Right atrium auricular region (tissue), 2 donors: ENCODE data around the gene PRKD1. TPM values are rescaled to one million over a fixed set of nuclear protein-coding genes. Genes with fewer than 3 reads are reported as not detected.

ENCODE experiments used
- DNase-seq: peaks from one replicate; pipeline ENCODE4 v3.0.0-alpha.2; 2019; ENCODE audit warnings: low spot score
- H3K27ac ChIP-seq, 2 donors: fragments of 200-600 bp; sonication (generic); 1 replicate in 1 of 2; 2 replicates in 1 of 2; pipeline ENCODE4 v1.5.1; 2016 to 2019
- H3K27me3 ChIP-seq, 2 donors: fragments of 200-600 bp; sonication (generic); one replicate each; pipeline versions ENCODE4 v1.5.1 to v1.6.0; 2017 to 2019
- H3K36me3 ChIP-seq: fragments of 200-600 bp; sonication (generic); one replicate; pipeline ENCODE4 v1.5.1; 2016
- H3K4me1 ChIP-seq, 2 donors: fragments of 200-600 bp; sonication (generic); one replicate each; pipeline versions ENCODE4 v1.5.1 to v1.6.0; 2017 to 2019
- H3K4me3 ChIP-seq, 2 donors: fragments of 200-600 bp; sonication (generic); 1 replicate in 1 of 2; 2 replicates in 1 of 2; pipeline ENCODE4 v1.5.1; 2017 to 2019; ENCODE audit warnings: mild to moderate bottlenecking in 1 of 2, moderate library complexity in 1 of 2
- H3K9me3 ChIP-seq, 2 donors: fragments of 200-600 bp; sonication (generic); one replicate each; pipeline ENCODE4 v1.5.1; 2019
- CTCF ChIP-seq, 2 donors: fragments of 200-600 bp; sonication (generic); IDR thresholded peaks; one replicate each; pipeline ENCODE4 v1.5.1; 2019; ENCODE audit warnings: antibody characterized with exemption in 2 of 2
- total RNA-seq, 2 donors: library from RNA; depleted of rRNA; stranded (reverse); fragments of >200 nt; gene quantifications; one replicate each; pipeline ENCODE4 v1.1.0, GENCODE V29; 2016

Gene PRKD1
- total RNA-seq, 2 donors from 2014 or later: 4.3 to 7.5 TPM

GRCh38 chr14:29806124-29806517, 121.5 kb downstream of the PRKD1 start:
- Histone ChIP-seq H3K36me3 (no peaks in the 10 kb centered on the region), H3K27ac (peak overlapping the region in 1 of 2 donors; percentile 45), H3K4me1 (peaks cover 0 to 16% of the 10 kb centered on the region in 2 donors), H3K9me3 (no peaks in the 10 kb centered on the region), H3K27me3 (no peaks in the 10 kb centered on the region), H3K4me3 (no peak overlapping the region)
- no peak for TF ChIP-seq CTCF (IDR thresholded peaks at IDR 0.05)
- no peak for DNase-seq

DNA sequence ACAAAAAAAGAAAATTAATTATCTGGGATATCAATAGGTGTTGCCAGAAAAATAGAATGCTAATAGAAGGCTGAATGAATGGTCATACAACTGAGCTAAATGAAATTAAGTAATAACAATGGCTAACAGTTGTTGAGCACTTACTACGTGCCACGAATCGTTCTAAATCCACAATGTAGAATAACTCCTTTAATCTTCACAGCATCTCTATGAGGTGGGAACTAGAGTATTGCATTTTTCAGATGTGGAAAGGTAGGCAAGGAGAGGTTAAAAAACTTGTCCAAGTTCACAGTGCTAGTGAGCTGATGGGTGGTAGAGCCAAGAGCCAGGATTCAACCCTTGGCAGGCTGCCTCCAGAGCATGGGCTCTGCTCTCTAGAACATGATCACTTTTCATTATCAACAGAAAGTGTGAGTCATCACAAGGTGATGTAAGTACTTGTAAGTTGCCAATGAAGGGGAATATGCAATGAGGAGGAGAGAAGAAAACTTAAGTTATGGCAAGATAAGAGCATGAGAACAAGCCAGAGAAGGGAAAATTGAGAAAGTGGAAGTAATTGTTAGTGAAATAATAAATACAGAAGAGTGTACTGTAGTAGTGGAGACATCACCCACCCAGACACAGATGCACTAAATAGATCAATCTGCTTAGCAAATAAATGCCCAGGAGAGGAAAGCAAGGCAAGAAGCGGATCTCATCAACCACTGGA, 122.1 kb downstream of the PRKD1 start:
- Histone ChIP-seq H3K4me3 (no peak overlapping the region), H3K27me3 (no peaks in the 10 kb centered on the region), H3K4me1 (peaks cover 0 to 13% of the 10 kb centered on the region in 2 donors), H3K9me3 (no peaks in the 10 kb centered on the region), H3K36me3 (no peaks in the 10 kb centered on the region), H3K27ac (peak overlapping the region in 1 of 2 donors; percentile 45)
- DNase-seq: peak; percentile 81
- no peak for TF ChIP-seq CTCF (IDR thresholded peaks at IDR 0.05)

DNA sequence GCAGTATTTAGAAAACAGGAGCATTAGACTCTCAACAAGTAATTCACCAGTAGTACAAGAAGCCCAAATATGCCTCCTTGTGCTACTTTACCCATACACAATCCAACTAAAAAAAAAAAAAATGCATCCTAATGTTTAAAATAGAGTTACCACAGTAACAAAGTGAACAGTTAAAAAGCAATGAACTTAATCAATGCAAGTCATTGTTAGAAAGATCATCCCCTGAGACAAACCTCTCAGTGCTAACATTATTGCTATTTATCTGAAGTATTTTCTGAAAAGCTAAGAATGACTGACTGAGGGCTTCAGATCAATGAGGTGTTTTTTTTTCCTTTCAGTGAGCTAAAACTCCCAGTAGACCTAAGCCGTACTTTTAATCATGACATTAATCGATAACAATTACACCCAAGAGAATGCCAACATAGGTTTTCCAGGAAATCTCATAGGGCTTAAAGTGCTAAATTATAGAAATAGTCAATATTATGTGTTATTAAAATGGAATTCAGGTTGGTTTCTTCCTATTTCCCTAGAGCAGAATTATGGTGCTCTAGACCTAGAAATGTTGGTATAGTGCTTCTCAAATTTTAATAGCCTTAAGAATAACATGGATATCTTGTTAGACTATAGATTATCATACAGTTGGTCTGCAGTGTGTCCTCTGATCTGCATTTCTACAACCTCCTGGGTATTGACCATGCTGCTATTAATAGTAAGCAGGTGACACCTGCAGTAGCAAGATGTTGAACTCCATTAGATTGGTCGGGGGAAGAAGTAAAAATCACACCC, 123.0 kb downstream of the PRKD1 start:
- peaks cover 0 to 6% of the 10 kb centered on the region in 2 donors for H3K4me1 ChIP-seq
- no peak for DNase-seq
- no peak overlapping the region for H3K4me3 ChIP-seq
- H3K36me3 ChIP-seq: no peaks in the 10 kb centered on the region
- no peaks in the 10 kb centered on the region for H3K27me3 ChIP-seq
- no peak overlapping the region for H3K27ac ChIP-seq
- TF ChIP-seq CTCF (IDR thresholded peaks at IDR 0.05): no peak
- H3K9me3 ChIP-seq: no peaks in the 10 kb centered on the region

GRCh38 chr14:29803045-29803444, 124.6 kb downstream of the PRKD1 start:
- Histone ChIP-seq H3K4me3 (no peak overlapping the region), H3K9me3 (no peaks in the 10 kb centered on the region), H3K4me1 (peaks cover 0 to 6% of the 10 kb centered on the region in 2 donors), H3K27ac (no peak overlapping the region), H3K27me3 (no peaks in the 10 kb centered on the region), H3K36me3 (no peaks in the 10 kb centered on the region)
- no peak for TF ChIP-seq CTCF (IDR thresholded peaks at IDR 0.05)
- DNase-seq: no peak

DNA sequence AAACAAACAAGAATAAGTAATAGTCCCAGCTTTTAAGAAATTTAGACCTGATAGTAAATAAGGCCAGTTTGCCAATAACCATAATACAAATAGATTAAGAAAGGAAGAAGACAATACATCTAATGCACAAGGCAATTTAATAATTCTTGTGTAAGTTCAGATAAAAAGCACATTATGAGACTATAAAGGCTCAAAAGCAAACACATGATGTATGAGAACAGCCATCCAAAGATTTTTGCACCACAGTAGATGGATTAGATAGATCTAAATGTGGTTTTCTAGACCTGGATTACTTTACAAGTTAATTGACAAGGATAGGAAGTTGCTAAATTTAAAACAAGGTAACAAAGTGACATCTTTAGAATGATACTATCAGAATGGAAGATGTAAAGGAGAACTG, 125.4 kb downstream of the PRKD1 start:
- H3K4me3 ChIP-seq: no peak overlapping the region
- H3K9me3 ChIP-seq: no peaks in the 10 kb centered on the region
- no peak overlapping the region for H3K27ac ChIP-seq
- no peaks in the 10 kb centered on the region for H3K27me3 ChIP-seq
- no peak for TF ChIP-seq CTCF (IDR thresholded peaks at IDR 0.05)
- H3K4me1 ChIP-seq: peaks cover 0 to 6% of the 10 kb centered on the region in 2 donors
- H3K36me3 ChIP-seq: no peaks in the 10 kb centered on the region
- DNase-seq: no peak
